PC-9 (cell line): Measurements from ENCODE around the gene FHAD1. TPM values are rescaled to one million over a fixed set of nuclear protein-coding genes. Genes with fewer than 3 reads are reported as not detected.

Source experiments
- BruUV-seq: library from RNA; stranded (reverse); fragments of 400-500 nt; replicated peaks from 2 replicates; lab custom pipeline; 2021; lab: Mats Ljungman, UMichigan
- CTCF ChIA-PET: fragments of 300-600 bp; sonication (Branson Sonifier 250); formaldehyde crosslinking; loops from one replicate; lab custom pipeline; 2022; ENCODE audit warnings: antibody characterized with exemption; lab: Charles Lee
- POLR2A ChIA-PET: fragments of 300-600 bp; sonication (Branson Sonifier 250); formaldehyde crosslinking; loops from one replicate; lab custom pipeline; 2022; ENCODE audit warnings: antibody characterized with exemption; ENCODE audit not compliant: unreplicated experiment; lab: Charles Lee
- DNase-seq, 2 experiments: peaks; one replicate each; pipeline versions ENCODE4 v3.0.0 to v3.0.0-alpha.2; 2015 to 2022; ENCODE audit warnings: mixed read lengths in 1 of 2
- H2AFZ ChIP-seq: fragments of 200-600 bp; sonication (generic); 2 replicates; pipeline ENCODE4 v1.8.1; 2017; ENCODE audit warnings: antibody characterized with exemption
- H3F3A ChIP-seq: fragments of 200-600 bp; sonication (generic); 2 replicates; pipeline ENCODE4 v1.8.1; 2017; ENCODE audit warnings: antibody characterized with exemption, mild to moderate bottlenecking, low read depth; ENCODE audit not compliant: insufficient read depth
- H3K27ac ChIP-seq: fragments of 200-600 bp; sonication (generic); 2 replicates; pipeline ENCODE4 v1.6.1; 2016; ENCODE audit warnings: mixed run types
- H3K27me3 ChIP-seq: fragments of 200-600 bp; sonication (generic); 2 replicates; pipeline ENCODE4 v1.6.1; 2016; ENCODE audit warnings: low read depth, mixed run types; ENCODE audit not compliant: insufficient read depth
- H3K36me3 ChIP-seq: fragments of 200-600 bp; sonication (generic); 2 replicates; pipeline ENCODE4 v1.6.1; 2016; ENCODE audit warnings: low read depth, mixed run types
- H3K4me1 ChIP-seq: fragments of 200-600 bp; sonication (generic); replicated peaks from 2 replicates; pipeline ENCODE4 v1.6.1; 2016; ENCODE audit warnings: mixed run types; ENCODE audit not compliant: insufficient read depth
- H3K4me2 ChIP-seq: fragments of 200-600 bp; sonication (generic); 2 replicates; pipeline ENCODE4 v1.6.1; 2017; ENCODE audit warnings: mixed run types
- H3K4me3 ChIP-seq: fragments of 200-600 bp; sonication (generic); 2 replicates; pipeline ENCODE4 v1.6.1; 2016; ENCODE audit warnings: mixed run types
- H3K79me2 ChIP-seq: fragments of 200-600 bp; sonication (generic); 2 replicates; pipeline ENCODE4 v1.6.1; 2017; ENCODE audit warnings: low read depth, mixed run types
- H3K9me2 ChIP-seq: fragments of 200-600 bp; sonication (generic); 2 replicates; pipeline ENCODE4 v1.8.1; 2017; ENCODE audit warnings: mild to moderate bottlenecking; ENCODE audit not compliant: insufficient read depth
- H3K9me3 ChIP-seq: fragments of 200-600 bp; sonication (generic); 2 replicates; pipeline ENCODE4 v1.8.1; 2016; ENCODE audit warnings: low read depth; ENCODE audit not compliant: insufficient read depth
- H4K20me1 ChIP-seq: fragments of 200-600 bp; sonication (generic); 2 replicates; pipeline ENCODE4 v1.8.1; 2017; ENCODE audit not compliant: insufficient read depth
- EZH2 ChIP-seq: fragments of 200-600 bp; sonication (generic); IDR thresholded peaks from 2 replicates; pipeline ENCODE4 v1.8.0; 2017; ENCODE audit warnings: antibody characterized with exemption, low read depth
- intact Hi-C: fragments of 100-400 bp; cut with micrococcal nuclease; formaldehyde crosslinking; loops from one replicate; pipeline ENCODE4 v1.10.0; 2022; ENCODE audit not compliant: unreplicated experiment
- total RNA-seq: library from RNA; stranded (reverse); gene quantifications from 2 replicates; pipeline ENCODE4 v1.2.3, GENCODE V29; 2021
- TF ChIP-seq, protein P1 (sequence below): fragments of 200-600 bp; sonication (generic); conservative IDR thresholded peaks from 2 replicates; pipeline ENCODE4 v1.6.1; 2017; ENCODE audit warnings: mixed run types, antibody characterized with exemption, mild to moderate bottlenecking, moderate library complexity

The FHAD1 gene
- total RNA-seq, 1 experiment from 2014 or later: 6.9 TPM

DNA sequence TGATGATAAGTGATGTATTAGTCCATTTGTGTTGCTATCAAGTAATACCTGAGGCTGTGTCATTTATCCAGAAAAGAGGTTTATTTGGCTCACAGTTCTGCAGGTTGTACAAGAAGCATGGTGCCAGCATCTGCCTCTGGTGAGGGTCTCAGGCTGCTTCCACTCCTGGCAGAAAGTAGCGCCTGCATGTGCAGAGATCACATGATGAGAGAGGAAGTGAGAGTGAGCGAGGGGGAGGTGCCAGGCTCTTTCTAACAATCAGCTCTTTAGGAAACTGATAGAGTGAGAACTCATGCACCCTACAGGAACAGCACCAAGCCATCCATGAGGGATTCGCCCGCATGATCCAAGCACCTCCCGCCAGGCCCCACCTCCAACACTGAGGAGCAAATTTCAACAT lies 2.2 kb upstream of the FHAD1 start:
- H3K4me3 ChIP-seq: no peak overlapping the region
- H3K27me3 ChIP-seq: no peaks in the 10 kb centered on the region
- H3K4me2 ChIP-seq: no peak overlapping the region
- no peaks in the 10 kb centered on the region for H3K4me1 ChIP-seq
- no peak overlapping the region for H2AFZ ChIP-seq
- H3K79me2 ChIP-seq: no peaks in the 10 kb centered on the region
- POLR2A ChIA-PET: no interaction called here
- no peak for DNase-seq
- no TSS peak for BruUV-seq
- H4K20me1 ChIP-seq: no peaks in the 10 kb centered on the region
- intact Hi-C loops: no loop called here
- no peak for TF ChIP-seq EZH2
- TF ChIP-seq, protein P1, sequence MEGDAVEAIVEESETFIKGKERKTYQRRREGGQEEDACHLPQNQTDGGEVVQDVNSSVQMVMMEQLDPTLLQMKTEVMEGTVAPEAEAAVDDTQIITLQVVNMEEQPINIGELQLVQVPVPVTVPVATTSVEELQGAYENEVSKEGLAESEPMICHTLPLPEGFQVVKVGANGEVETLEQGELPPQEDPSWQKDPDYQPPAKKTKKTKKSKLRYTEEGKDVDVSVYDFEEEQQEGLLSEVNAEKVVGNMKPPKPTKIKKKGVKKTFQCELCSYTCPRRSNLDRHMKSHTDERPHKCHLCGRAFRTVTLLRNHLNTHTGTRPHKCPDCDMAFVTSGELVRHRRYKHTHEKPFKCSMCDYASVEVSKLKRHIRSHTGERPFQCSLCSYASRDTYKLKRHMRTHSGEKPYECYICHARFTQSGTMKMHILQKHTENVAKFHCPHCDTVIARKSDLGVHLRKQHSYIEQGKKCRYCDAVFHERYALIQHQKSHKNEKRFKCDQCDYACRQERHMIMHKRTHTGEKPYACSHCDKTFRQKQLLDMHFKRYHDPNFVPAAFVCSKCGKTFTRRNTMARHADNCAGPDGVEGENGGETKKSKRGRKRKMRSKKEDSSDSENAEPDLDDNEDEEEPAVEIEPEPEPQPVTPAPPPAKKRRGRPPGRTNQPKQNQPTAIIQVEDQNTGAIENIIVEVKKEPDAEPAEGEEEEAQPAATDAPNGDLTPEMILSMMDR: no peak
- no peaks in the 10 kb centered on the region for H3K9me2 ChIP-seq
- H3K27ac ChIP-seq: no peak overlapping the region
- no peaks in the 10 kb centered on the region for H3K36me3 ChIP-seq
- no peaks in the 10 kb centered on the region for H3K9me3 ChIP-seq
- H3F3A ChIP-seq: peaks cover 9% of the 10 kb centered on the region; the same call in 1 of the 2 replicates
- CTCF ChIA-PET: no interaction called here

- H3K36me3 ChIP-seq: no peaks in the 10 kb centered on the region
- no peak overlapping the region for H3K4me2 ChIP-seq
- H3K4me3 ChIP-seq: no peak overlapping the region
- no peaks in the 10 kb centered on the region for H3K9me3 ChIP-seq
- no peaks in the 10 kb centered on the region for H3K27me3 ChIP-seq
- POLR2A ChIA-PET: no interaction called here
- H3K27ac ChIP-seq: no peak overlapping the region
- peaks cover 9% of the 10 kb centered on the region; the same call in 1 of the 2 replicates for H3F3A ChIP-seq
- BruUV-seq: no TSS peak
- no peak for DNase-seq
- intact Hi-C loops: no loop called here
- CTCF ChIA-PET: no interaction called here
- H3K9me2 ChIP-seq: no peaks in the 10 kb centered on the region
- H3K79me2 ChIP-seq: no peaks in the 10 kb centered on the region
- no peaks in the 10 kb centered on the region for H4K20me1 ChIP-seq
- TF ChIP-seq EZH2: no peak
- TF ChIP-seq, protein P1: no peak
- no peaks in the 10 kb centered on the region for H3K4me1 ChIP-seq
- no peak overlapping the region for H2AFZ ChIP-seq
These were observed 1.2 kb upstream of the FHAD1 start for GRCh38 chr1:15245593-15246360.

- Histone ChIP-seq H3F3A (peaks cover 9% of the 10 kb centered on the region; the same call in 1 of the 2 replicates), H3K9me3 (no peaks in the 10 kb centered on the region), H3K36me3 (no peaks in the 10 kb centered on the region), H3K79me2 (no peaks in the 10 kb centered on the region), H3K9me2 (no peaks in the 10 kb centered on the region), H3K4me3 (no peak overlapping the region; the same call in 1 of the 2 replicates), H3K27me3 (no peaks in the 10 kb centered on the region), H3K27ac (no peak overlapping the region), H3K4me1 (no peaks in the 10 kb centered on the region), H2AFZ (no peak overlapping the region), H3K4me2 (peak overlapping the region; percentile 93; the same call in 1 of the 2 replicates), H4K20me1 (no peaks in the 10 kb centered on the region)
- ChIA-PET POLR2A (no interaction called here), CTCF (interaction anchor here (0.6 to 1.1 kb wide), 2 partner anchors 14 to 52 kb away, joined by 3 to 5 read pairs; no protein-coding TSS in a partner anchor)
- intact Hi-C loops: no loop called here
- DNase-seq: no peak
- TF ChIP-seq EZH2: no peak
- TF ChIP-seq, protein P1: no peak
- TSS peak; percentile 38 for BruUV-seq
These were observed 1.2 kb downstream of the FHAD1 start for GRCh38 chr1:15248216-15248615.
